H9 (cell line): ENCODE measurements around the gene CEP170B. TPM values are rescaled to one million over a fixed set of nuclear protein-coding genes. Genes with fewer than 3 reads are reported as not detected.

ENCODE experiments used
- DNase-seq: peaks from one replicate; pipeline ENCODE4 v3.0.0-alpha.2; 2017
- H2AFZ ChIP-seq: one replicate; pipeline ENCODE4 v1.6.1; 2013; ENCODE audit warnings: mild to moderate bottlenecking, low read length, control low read depth, moderate library complexity
- H2AK5ac ChIP-seq: 2 replicates; pipeline ENCODE4 v1.6.1; 2013; ENCODE audit warnings: low read length, control low read depth, mixed read lengths; ENCODE audit not compliant: insufficient read length
- H2BK120ac ChIP-seq: one replicate; pipeline ENCODE4 v1.6.1; 2013; ENCODE audit warnings: low read depth, mild to moderate bottlenecking, low read length, control low read depth, inconsistent platforms; ENCODE audit not compliant: poor library complexity, severe bottlenecking
- H2BK12ac ChIP-seq: 2 replicates; pipeline ENCODE4 v1.6.1; 2013; ENCODE audit warnings: low read length, control low read depth, mixed read lengths, low read depth; ENCODE audit not compliant: insufficient read length
- H2BK15ac ChIP-seq: 2 replicates; pipeline ENCODE4 v1.6.1; 2013; ENCODE audit warnings: low read depth, low read length, control low read depth
- H2BK20ac ChIP-seq: one replicate; pipeline ENCODE4 v1.6.1; 2013; ENCODE audit warnings: low read depth, mild to moderate bottlenecking, low read length, control low read depth, inconsistent platforms; ENCODE audit not compliant: poor library complexity, severe bottlenecking
- H2BK5ac ChIP-seq: 2 replicates; pipeline ENCODE4 v1.6.1; 2013; ENCODE audit warnings: low read length, control low read depth, mixed read lengths; ENCODE audit not compliant: insufficient read length
- H3K14ac ChIP-seq: 2 replicates; pipeline ENCODE4 v1.6.1; 2013; ENCODE audit warnings: low read length, control low read depth; ENCODE audit not compliant: insufficient read depth
- H3K18ac ChIP-seq: 2 replicates; pipeline ENCODE4 v1.6.1; 2013; ENCODE audit warnings: low read depth, mild to moderate bottlenecking, mixed read lengths, low read length, control low read depth; ENCODE audit not compliant: insufficient read length
- H3K23ac ChIP-seq: 2 replicates; pipeline ENCODE4 v1.6.1; 2013; ENCODE audit warnings: low read length, control low read depth, mixed read lengths, low read depth; ENCODE audit not compliant: insufficient read length
- H3K23me2 ChIP-seq: 2 replicates; pipeline ENCODE4 v1.6.1; 2013; ENCODE audit warnings: low read depth, mild to moderate bottlenecking, mixed read lengths, low read length, control low read depth; ENCODE audit not compliant: insufficient read length, poor library complexity, severe bottlenecking
- H3K27ac ChIP-seq: 2 replicates; pipeline ENCODE4 v1.5.1; 2013; ENCODE audit warnings: low read length, control low read depth, mixed read lengths, low read depth; ENCODE audit not compliant: insufficient read length
- H3K27me3 ChIP-seq: 2 replicates; pipeline ENCODE4 v1.6.1; 2013; ENCODE audit warnings: low read length, control low read depth, inconsistent platforms; ENCODE audit not compliant: insufficient read depth
- H3K4ac ChIP-seq: 2 replicates; pipeline ENCODE4 v1.6.1; 2013; ENCODE audit warnings: low read depth, mild to moderate bottlenecking, control low read depth, inconsistent platforms, low read length, moderate library complexity
- H3K4me1 ChIP-seq: 2 replicates; pipeline ENCODE4 v1.6.1; 2013; ENCODE audit warnings: low read length, control low read depth, inconsistent platforms; ENCODE audit not compliant: insufficient read depth
- H3K4me2 ChIP-seq: 2 replicates; pipeline ENCODE4 v1.6.1; 2013; ENCODE audit warnings: low read length, control low read depth, mixed read lengths; ENCODE audit not compliant: insufficient read length, insufficient read depth
- H3K56ac ChIP-seq: 2 replicates; pipeline ENCODE4 v1.6.1; 2013; ENCODE audit warnings: low read depth, mild to moderate bottlenecking, mixed read lengths, low read length, control low read depth; ENCODE audit not compliant: insufficient read length
- H3K79me1 ChIP-seq: 2 replicates; pipeline ENCODE4 v1.6.1; 2013; ENCODE audit warnings: low read depth, mild to moderate bottlenecking, moderate library complexity, low read length, control low read depth, inconsistent platforms; ENCODE audit not compliant: insufficient read depth, poor library complexity, severe bottlenecking
- H3K79me2 ChIP-seq: 2 replicates; pipeline ENCODE4 v1.6.1; 2013; ENCODE audit warnings: low read length, control low read depth, inconsistent platforms; ENCODE audit not compliant: insufficient read depth
- H3K9ac ChIP-seq: 2 replicates; pipeline ENCODE4 v1.6.1; 2013; ENCODE audit warnings: low read length, control low read depth, mixed read lengths; ENCODE audit not compliant: insufficient read length; ENCODE audit errors: extremely low read depth
- H3K9me3 ChIP-seq: one replicate; pipeline ENCODE4 v1.6.1; 2013; ENCODE audit warnings: low read depth, low read length, inconsistent platforms; ENCODE audit not compliant: control insufficient read depth
- H3T11ph ChIP-seq: one replicate; pipeline ENCODE4 v1.6.1; 2013; ENCODE audit warnings: mild to moderate bottlenecking, low read length, control low read depth, inconsistent platforms
- H4K20me1 ChIP-seq: one replicate; pipeline ENCODE4 v1.6.1; 2013; ENCODE audit not compliant: control insufficient read depth, insufficient read length, insufficient read depth
- H4K5ac ChIP-seq: 2 replicates; pipeline ENCODE4 v1.6.1; 2013; ENCODE audit warnings: low read depth, mild to moderate bottlenecking, mixed read lengths, low read length, control low read depth; ENCODE audit not compliant: insufficient read length
- H4K8ac ChIP-seq: replicated peaks from 2 replicates; pipeline ENCODE4 v1.6.1; 2013; ENCODE audit warnings: low read length, control low read depth, mixed read lengths, low read depth; ENCODE audit not compliant: insufficient read length
- H4K91ac ChIP-seq: 2 replicates; pipeline ENCODE4 v1.6.1; 2013; ENCODE audit warnings: low read depth, mild to moderate bottlenecking, moderate library complexity, mixed read lengths, low read length, control low read depth; ENCODE audit not compliant: insufficient read length
- H3K27ac Mint-ChIP-seq, 3 experiments: 2 replicates in 2 of 3; 3 replicates in 1 of 3; pipeline ENCODE4 v1.8.0; 2020 to 2021; ENCODE audit warnings: mixed read lengths in 3 of 3, mild to moderate bottlenecking in 1 of 3, moderate library complexity in 1 of 3
- H3K27me3 Mint-ChIP-seq: 2 replicates; pipeline ENCODE4 v1.8.0; 2021; ENCODE audit warnings: low read depth, mild to moderate bottlenecking, moderate library complexity, mixed read lengths
- H3K36me3 Mint-ChIP-seq, 3 experiments: 2 replicates in 2 of 3; 3 replicates in 1 of 3; pipeline ENCODE4 v1.8.0; 2020 to 2021; ENCODE audit warnings: low read depth in 3 of 3, mixed read lengths in 3 of 3; ENCODE audit not compliant: insufficient read depth in 1 of 3
- H3K4me1 Mint-ChIP-seq, 2 experiments: 2 replicates each; pipeline ENCODE4 v1.8.0; 2020; ENCODE audit warnings: mixed read lengths in 2 of 2
- H3K4me3 Mint-ChIP-seq, 2 experiments: 2 replicates in 1 of 2; 3 replicates in 1 of 2; pipeline ENCODE4 v1.8.0; 2020 to 2021; ENCODE audit warnings: mild to moderate bottlenecking in 2 of 2, mixed read lengths in 2 of 2, moderate library complexity in 1 of 2
- H3K9me3 Mint-ChIP-seq, 2 experiments: 2 replicates in 1 of 2; 3 replicates in 1 of 2; pipeline ENCODE4 v1.8.0; 2020; ENCODE audit warnings: mild to moderate bottlenecking in 2 of 2, mixed read lengths in 2 of 2, moderate library complexity in 1 of 2
- CTCF ChIP-seq: fragments of 200-600 bp; sonication (generic); conservative IDR thresholded peaks from 3 replicates; pipeline ENCODE4 v1.8.0; 2021; ENCODE audit warnings: antibody characterized with exemption, mild to moderate bottlenecking
- WGBS: extraction: QIAGEN DNeasy Blood & Tissue Kit; methylation state at CpG from one replicate; pipeline ENCODE4 v1.1.7; 2013; ENCODE audit warnings: missing lambda C conversion rate, low lambda C conversion rate, mixed read lengths; ENCODE audit not compliant: insufficient read length; ENCODE audit errors: extremely low coverage; 5-methylcytosine and 5-hydroxymethylcytosine counted together
- total RNA-seq: library from RNA; stranded (reverse); gene quantifications from 2 replicates; pipeline ENCODE4 v1.2.1, GENCODE V29; 2021

Gene CEP170B
- total RNA-seq, 1 experiment from 2014 or later = 28.8 TPM

GRCh38 chr14:104868811-104869572, 3.9 kb downstream of the CEP170B start:
- Histone ChIP-seq H3K27me3 (no peaks in the 10 kb centered on the region), H3K9me3 (no peaks in the 10 kb centered on the region), H3K27ac (no peak overlapping the region), H2AFZ (no peak overlapping the region), H3K79me2 (peaks cover 5% of the 10 kb centered on the region; the same call in 1 of the 2 replicates), H3T11ph (no peak overlapping the region), H3K4me2 (no peak overlapping the region), H3K9ac (no peak overlapping the region), H3K18ac (no peak overlapping the region), H4K91ac (no peak overlapping the region), H4K5ac (no peak overlapping the region), H2BK20ac (no peak overlapping the region), H2BK120ac (no peak overlapping the region), H3K4ac (no peak overlapping the region), H3K4me1 (no peaks in the 10 kb centered on the region; the same call in 1 of the 2 replicates), H2BK5ac (no peak overlapping the region), H2BK12ac (no peak overlapping the region), H3K79me1 (no peaks in the 10 kb centered on the region), H2AK5ac (no peak overlapping the region), H3K56ac (no peak overlapping the region), H3K14ac (no peak overlapping the region), H3K23me2 (peaks cover 13% of the 10 kb centered on the region), H3K23ac (no peak overlapping the region), H4K20me1 (no peaks in the 10 kb centered on the region), H2BK15ac (no peak overlapping the region), H4K8ac (no peak overlapping the region)
- DNase-seq = no peak
- Mint-ChIP-seq H3K9me3 (no peaks in the 10 kb centered on the region; a peak in 2 of 5 replicates), H3K4me3 (no peak overlapping the region; a peak in 1 of 5 replicates), H3K4me1 (peaks cover 10 to 26% of the 10 kb centered on the region in 2 experiments), H3K36me3 (peaks cover 0 to 1% (median 0%) of the 10 kb centered on the region in 3 experiments; a peak in 2 of 7 replicates), H3K27ac (no peak overlapping the region; a peak in 1 of 7 replicates), H3K27me3 (no peaks in the 10 kb centered on the region; the same call in 1 of the 2 replicates)
- no peak for TF ChIP-seq CTCF
- no CpG with 5 or more reads among the region's 22 CpGs for WGBS
